Choroid plexus epithelial cell (primary cell): ENCODE measurements around the gene EPHB2.

Experiments
- DNase-seq: peaks from one replicate; pipeline ENCODE4 v3.0.0-alpha.2; 2010; ENCODE audit warnings: low read depth
- H3K4me3 ChIP-seq: 2 replicates; pipeline ENCODE4 v1.5.1; 2011; ENCODE audit warnings: low read depth, mild to moderate bottlenecking, control low read depth, low read length, moderate library complexity
- CTCF ChIP-seq: conservative IDR thresholded peaks from 2 replicates; pipeline ENCODE4 v1.5.1; 2011; ENCODE audit warnings: low read depth, mild to moderate bottlenecking, control low read depth, inconsistent platforms, low read length, moderate library complexity

EPHB2 gene

DNA sequence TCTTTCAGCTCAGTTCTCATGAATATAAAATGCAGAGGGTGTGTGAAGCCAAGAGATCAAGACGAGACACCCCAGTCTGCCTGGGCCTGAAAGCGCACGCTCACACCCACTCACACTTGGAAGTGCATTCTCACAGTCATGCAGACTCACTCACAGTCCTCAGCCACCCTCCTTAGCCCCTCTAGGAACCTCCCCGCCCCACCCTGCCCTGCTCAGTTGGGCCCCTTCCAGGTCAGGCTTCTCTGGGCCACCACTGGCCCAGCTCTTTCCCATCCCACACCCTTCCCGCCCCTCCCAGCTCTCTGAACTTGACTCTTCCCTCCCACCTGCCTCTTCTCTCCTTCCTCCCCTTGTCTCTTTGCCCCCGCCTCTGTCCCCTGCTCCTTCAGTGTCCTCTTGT, 93.8 kb downstream of the EPHB2 start:
- TF ChIP-seq CTCF = no peak
- DNase-seq = no peak
- no peak overlapping the region for H3K4me3 ChIP-seq

- no peak for TF ChIP-seq CTCF
- no peak for DNase-seq
- H3K4me3 ChIP-seq = no peak overlapping the region
These were observed 94.5 kb downstream of the EPHB2 start for GRCh38 chr1:22804969-22805671.

DNA sequence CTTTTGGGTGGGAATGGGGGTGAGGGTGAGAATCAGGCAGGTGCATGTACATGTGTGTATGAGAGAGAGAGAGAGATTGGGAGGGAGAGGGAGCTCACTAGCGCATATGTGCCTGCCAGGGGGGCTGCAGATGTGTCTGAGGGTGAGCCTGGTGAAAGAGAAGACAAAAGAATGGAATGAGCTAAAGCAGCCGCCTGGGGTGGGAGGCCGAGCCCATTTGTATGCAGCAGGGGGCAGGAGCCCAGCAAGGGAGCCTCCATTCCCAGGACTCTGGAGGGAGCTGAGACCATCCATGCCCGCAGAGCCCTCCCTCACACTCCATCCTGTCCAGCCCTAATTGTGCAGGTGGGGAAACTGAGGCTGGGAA, 95.0 kb downstream of the EPHB2 start:
- no peak overlapping the region for H3K4me3 ChIP-seq
- DNase-seq = no peak
- TF ChIP-seq CTCF = no peak

GRCh38 chr1:22806584-22806983, 95.9 kb downstream of the EPHB2 start:
- no peak for TF ChIP-seq CTCF
- no peak overlapping the region for H3K4me3 ChIP-seq
- no peak for DNase-seq

DNA sequence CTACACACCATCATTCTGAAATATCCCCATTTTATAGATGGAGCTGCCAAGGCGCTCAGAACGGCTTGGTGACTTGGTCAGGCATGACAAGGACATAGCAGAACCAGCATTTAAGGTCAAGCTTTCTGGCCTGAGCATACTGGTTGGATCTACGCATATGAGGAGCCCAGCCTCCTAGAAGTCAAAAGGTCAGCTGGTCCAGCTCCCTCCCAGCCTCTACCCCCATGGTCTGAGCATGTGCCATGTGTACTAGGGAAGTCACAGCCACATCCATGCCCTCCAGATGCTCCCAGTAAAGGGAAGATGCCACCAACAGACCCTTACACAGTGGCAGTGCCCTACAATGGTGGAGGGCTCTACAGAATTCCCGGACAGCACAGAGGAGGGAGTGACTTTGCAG, 96.7 kb downstream of the EPHB2 start:
- TF ChIP-seq CTCF = no peak
- H3K4me3 ChIP-seq = no peak overlapping the region
- DNase-seq = no peak

DNA sequence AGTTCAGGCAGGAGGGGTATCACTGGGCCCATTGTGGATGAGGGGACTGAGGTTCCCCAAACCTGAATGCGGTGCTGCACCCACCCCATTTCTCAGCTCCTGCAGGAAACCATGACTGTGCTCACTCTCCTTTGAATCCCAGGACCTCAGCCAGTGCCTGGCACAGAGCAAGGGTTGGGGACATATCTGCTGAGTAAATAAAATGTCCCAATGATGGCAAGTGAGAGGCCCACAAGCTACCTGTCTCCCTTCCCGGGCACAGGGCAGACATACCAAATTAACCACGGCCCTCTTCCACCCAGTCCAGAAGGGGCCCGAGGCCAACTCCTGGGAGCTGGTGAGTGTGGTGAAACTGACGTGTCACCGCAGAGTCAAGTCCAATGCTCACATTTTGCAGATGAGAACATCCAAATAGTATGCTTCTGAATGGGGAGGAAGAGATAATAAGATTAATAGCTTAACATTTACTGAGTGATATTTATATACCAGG, 97.6 kb downstream of the EPHB2 start:
- H3K4me3 ChIP-seq = no peak overlapping the region
- no peak for TF ChIP-seq CTCF
- no peak for DNase-seq
